ENCODE measurements around the gene CCDC154. TPM values are rescaled to one million over a fixed set of nuclear protein-coding genes. Genes with fewer than 3 reads are reported as not detected.

Gene CCDC154
- total RNA-seq, 2 donors from 2014 or later = 1.3 to 3.6 TPM

DNA sequence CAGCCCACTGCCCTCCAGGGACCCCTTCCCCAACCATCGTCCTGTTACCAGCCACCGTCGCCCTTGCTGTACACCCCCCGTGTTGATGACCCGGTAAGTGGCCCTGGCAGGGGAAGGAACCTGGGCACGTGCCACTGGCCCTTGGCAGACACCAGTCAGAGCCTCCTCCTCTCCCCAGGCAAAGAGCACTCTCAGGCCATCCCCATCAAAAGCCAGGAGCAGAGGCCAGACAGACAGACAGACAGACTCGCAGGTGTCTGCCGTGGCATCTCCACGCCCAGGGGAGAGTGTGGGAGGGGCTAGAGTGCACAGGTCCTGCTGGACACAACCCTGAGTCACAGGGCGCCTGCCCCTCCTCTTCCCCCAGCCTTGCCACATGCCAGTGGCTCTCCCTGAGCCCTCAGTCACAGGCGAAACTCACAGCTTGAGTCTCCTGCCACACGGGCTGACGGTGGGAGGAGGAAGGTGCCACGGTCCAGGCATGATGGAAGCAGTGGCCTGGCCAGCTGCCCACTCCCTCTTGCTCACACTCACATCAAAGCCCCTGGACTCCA, 22.7 kb upstream of the CCDC154 start:
- no peaks in the 10 kb centered on the region for H3K9me3 ChIP-seq (ENCODE audit: control insufficient read depth, low read length, poor library complexity, severe bottlenecking)
- Mint-ChIP-seq H3K4me3 (no peak overlapping the region), H3K27me3 (no peaks in the 10 kb centered on the region), H3K27ac (peak overlapping the region; percentile 70), H3K36me3 (ENCODE audit: low read depth) (no peaks in the 10 kb centered on the region), H3K4me1 (peaks cover 23% of the 10 kb centered on the region)
- no peak for DNase-seq
- no peak for ATAC-seq

DNA sequence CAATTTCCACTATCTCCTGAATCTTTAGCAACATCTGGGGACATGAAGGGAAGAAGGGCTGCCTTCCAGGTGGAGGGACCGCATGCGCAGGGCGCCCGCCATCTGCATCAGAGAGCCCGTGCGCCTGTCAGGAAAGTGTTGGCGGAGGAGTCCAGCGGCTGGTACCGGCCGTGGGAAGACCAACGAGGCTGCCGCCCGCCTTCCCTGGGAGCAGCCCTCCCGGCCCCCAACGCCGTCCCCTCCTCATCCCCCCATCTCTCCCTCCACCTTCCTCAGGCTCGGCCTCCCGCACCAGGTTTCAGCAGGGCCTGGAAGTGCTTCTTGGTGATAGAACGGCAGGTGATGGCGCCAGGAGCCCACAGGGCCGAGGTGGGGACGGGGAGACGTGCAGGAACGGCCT, 21.7 kb upstream of the CCDC154 start:
- H3K9me3 ChIP-seq (ENCODE audit: control insufficient read depth, low read length, poor library complexity, severe bottlenecking) = no peaks in the 10 kb centered on the region
- ATAC-seq (no peak), DNase-seq (peak in 1 of 3 donors; percentile 6)
- Mint-ChIP-seq H3K4me3 (no peak overlapping the region), H3K36me3 (ENCODE audit: low read depth) (no peaks in the 10 kb centered on the region), H3K27me3 (no peaks in the 10 kb centered on the region), H3K4me1 (peaks cover 22% of the 10 kb centered on the region), H3K27ac (no peak overlapping the region)

DNA sequence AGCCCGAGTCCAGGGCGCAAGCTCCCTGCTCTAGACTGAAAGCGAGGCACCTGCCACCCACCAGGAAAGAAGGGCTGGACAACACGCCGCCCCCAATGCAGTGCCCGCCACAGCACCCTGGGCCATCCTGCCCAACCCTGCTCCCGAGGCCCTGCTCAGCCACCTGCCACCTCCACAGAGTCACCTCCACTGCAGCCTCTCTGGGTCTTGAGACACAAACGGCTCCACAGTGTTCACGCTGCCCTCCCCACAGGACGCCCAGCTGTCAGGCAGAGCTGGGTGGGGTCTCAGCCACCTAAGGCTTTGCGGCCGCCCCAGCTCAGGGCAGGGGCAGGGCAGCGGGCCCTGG, 21.2 kb upstream of the CCDC154 start:
- H3K27ac Mint-ChIP-seq = no peak overlapping the region
- no peaks in the 10 kb centered on the region for H3K27me3 Mint-ChIP-seq
- ATAC-seq = no peak
- H3K9me3 ChIP-seq (ENCODE audit: control insufficient read depth, low read length, poor library complexity, severe bottlenecking) = no peaks in the 10 kb centered on the region
- H3K4me1 Mint-ChIP-seq = peaks cover 17% of the 10 kb centered on the region
- peak overlapping the region; percentile 31 for H3K4me3 Mint-ChIP-seq
- H3K36me3 Mint-ChIP-seq (ENCODE audit: low read depth) = no peaks in the 10 kb centered on the region
- peak in 1 of 3 donors; percentile 4 for DNase-seq

DNA sequence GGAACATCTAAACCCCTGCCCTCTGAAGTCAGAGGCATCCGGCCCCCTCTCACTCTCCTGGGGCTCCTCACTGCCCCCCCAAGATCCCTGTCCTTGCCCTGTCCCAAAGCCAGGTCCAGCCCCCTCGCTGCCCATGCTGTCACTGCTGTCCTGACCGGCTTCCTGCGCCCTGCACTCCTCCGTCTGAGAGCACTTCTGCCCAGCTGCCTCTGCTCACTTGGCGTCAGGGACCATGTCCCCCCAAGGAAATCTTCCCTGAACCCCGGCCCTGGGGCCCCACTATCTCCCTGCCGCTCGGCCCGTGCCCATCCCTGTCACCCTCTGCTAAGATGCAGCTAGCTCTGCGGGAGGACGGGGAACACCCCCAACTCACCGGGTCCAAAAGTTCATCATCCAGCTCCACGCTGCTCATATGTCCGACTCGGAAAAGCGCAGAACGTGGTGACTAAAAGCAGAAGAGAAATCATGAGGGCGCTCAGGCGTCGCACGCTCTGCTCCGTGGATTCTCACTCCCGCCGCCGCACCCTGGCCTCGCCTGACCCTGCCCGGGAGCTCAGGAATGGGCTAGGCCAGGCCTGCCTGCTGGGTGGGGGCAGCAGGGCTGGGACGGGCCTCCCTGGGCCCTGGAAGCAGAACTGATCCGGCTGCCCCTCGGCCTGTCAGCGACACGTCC, 20.7 kb upstream of the CCDC154 start:
- Mint-ChIP-seq H3K27me3 (no peaks in the 10 kb centered on the region), H3K27ac (no peak overlapping the region), H3K36me3 (ENCODE audit: low read depth) (no peaks in the 10 kb centered on the region), H3K4me1 (peaks cover 15% of the 10 kb centered on the region), H3K4me3 (no peak overlapping the region)
- no peak for ATAC-seq
- DNase-seq = no peak
- no peaks in the 10 kb centered on the region for H3K9me3 ChIP-seq (ENCODE audit: control insufficient read depth, low read length, poor library complexity, severe bottlenecking)

DNA sequence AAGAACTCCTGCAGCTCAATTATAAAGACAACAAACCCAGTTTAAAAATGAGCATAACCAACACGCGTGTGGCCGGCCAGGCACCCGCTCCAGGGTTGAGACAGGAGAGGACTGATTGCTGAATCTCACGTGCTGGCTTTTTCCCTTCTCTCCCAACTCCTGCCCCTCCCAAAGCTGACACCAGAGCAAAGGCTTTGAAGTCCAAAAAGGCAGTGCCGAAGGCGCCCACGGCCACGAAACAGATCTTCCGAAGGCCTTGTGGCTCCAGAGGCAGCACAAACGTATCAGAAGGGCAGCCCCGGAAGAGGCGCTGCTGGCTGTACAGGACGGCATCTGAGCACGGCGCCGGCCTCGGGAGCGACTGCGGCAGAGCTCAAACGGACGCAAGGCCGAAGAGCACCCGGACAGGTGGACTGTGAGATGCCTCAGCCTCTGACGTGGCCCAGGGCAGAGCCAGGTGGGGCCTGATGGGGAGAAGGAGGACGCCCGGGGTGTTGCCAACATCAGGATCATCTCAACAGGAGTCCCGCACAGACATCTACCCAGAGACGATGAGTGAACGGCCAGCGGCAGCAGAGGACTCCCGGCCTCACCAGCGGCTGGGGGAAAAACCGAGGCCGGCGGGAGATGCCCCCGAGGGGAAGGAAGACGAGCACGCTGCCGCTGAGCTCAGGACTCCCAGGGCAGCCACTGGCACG, 20.0 kb upstream of the CCDC154 start:
- DNase-seq = no peak
- no peaks in the 10 kb centered on the region for H3K36me3 Mint-ChIP-seq (ENCODE audit: low read depth)
- no peak overlapping the region for H3K4me3 Mint-ChIP-seq
- H3K9me3 ChIP-seq (ENCODE audit: control insufficient read depth, low read length, poor library complexity, severe bottlenecking) = no peaks in the 10 kb centered on the region
- no peak for ATAC-seq
- H3K4me1 Mint-ChIP-seq = peaks cover 9% of the 10 kb centered on the region
- H3K27ac Mint-ChIP-seq = no peak overlapping the region
- no peaks in the 10 kb centered on the region for H3K27me3 Mint-ChIP-seq

DNA sequence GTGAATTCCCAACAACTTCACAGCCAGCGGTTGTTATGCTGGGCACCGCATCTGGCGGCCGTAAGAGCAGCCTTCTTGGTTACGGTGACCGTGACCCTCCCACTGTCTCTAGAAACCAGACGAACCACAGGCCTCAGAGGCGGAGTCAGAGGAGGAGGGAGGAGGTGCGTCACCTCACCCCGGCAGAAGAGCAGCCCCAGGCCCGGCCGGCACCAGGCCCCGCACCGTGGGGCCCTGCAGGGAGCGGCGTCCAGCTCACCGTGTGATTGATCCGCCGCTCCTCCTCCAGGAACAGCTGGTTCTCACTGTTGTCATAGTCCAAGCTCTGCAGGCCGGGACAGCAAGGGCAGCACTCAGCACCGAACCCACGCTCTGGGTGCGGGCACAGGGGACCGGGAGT, 16.8 kb upstream of the CCDC154 start:
- H3K27me3 Mint-ChIP-seq = no peaks in the 10 kb centered on the region
- H3K36me3 Mint-ChIP-seq (ENCODE audit: low read depth) = no peaks in the 10 kb centered on the region
- no peaks in the 10 kb centered on the region for H3K9me3 ChIP-seq (ENCODE audit: control insufficient read depth, low read length, poor library complexity, severe bottlenecking)
- no peak overlapping the region for H3K4me3 Mint-ChIP-seq
- H3K4me1 Mint-ChIP-seq = peaks cover 6% of the 10 kb centered on the region
- no peak for DNase-seq
- H3K27ac Mint-ChIP-seq = no peak overlapping the region
- ATAC-seq = no peak

DNA sequence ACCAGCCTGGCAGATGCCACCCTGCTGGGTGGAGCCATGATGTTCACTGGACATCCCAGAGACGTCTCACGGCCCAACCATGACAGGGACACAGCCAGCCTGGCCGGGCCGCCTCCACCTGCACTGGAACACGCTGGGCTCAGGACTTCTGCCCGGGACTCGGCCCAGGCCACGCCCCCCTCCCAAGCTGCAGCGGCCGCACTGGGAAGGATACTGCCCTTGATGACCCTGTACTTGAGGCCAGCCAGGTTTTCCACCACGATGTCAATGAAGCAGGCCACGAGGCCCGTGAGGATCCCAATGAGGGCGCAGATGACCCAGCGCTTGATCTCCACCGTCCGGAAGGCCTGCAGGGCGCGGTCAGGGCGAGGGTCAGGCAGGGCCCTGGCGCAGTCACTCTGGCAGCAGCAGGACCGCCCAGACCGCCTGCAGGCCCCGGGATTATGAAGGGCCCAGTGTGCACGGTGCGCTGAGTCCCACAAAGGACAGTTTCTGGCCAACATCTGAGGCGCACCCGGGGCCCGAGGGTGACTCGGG, 16.3 kb upstream of the CCDC154 start:
- Mint-ChIP-seq H3K4me3 (no peak overlapping the region), H3K4me1 (peaks cover 6% of the 10 kb centered on the region), H3K27ac (no peak overlapping the region), H3K36me3 (ENCODE audit: low read depth) (no peaks in the 10 kb centered on the region), H3K27me3 (no peaks in the 10 kb centered on the region)
- no peaks in the 10 kb centered on the region for H3K9me3 ChIP-seq (ENCODE audit: control insufficient read depth, low read length, poor library complexity, severe bottlenecking)
- DNase-seq = no peak
- no peak for ATAC-seq

DNA sequence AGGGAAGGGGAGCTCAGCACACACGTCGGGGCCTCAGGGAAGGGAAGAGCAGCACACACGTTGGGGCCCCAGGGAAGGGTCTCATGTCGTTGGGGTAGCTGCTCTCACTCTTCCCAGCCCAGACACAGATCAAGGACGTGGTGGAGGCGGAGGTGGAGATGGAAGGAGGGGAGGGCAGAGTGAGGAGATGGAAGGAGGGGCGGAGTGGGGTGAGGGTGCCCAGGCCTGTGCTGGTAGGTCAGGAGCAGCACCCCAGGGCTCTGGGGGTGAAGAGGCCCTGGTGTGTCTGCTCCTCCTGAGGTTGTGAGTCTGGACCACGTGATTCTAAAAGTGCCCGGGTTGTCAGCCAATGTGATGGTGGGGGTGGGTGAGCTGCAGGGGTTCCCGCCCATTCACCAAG, 15.6 kb upstream of the CCDC154 start:
- H3K9me3 ChIP-seq (ENCODE audit: control insufficient read depth, low read length, poor library complexity, severe bottlenecking) = no peaks in the 10 kb centered on the region
- DNase-seq = no peak
- Mint-ChIP-seq H3K27me3 (no peaks in the 10 kb centered on the region), H3K4me1 (peaks cover 6% of the 10 kb centered on the region), H3K27ac (no peak overlapping the region), H3K36me3 (ENCODE audit: low read depth) (no peaks in the 10 kb centered on the region), H3K4me3 (no peak overlapping the region)
- ATAC-seq = no peak

DNA sequence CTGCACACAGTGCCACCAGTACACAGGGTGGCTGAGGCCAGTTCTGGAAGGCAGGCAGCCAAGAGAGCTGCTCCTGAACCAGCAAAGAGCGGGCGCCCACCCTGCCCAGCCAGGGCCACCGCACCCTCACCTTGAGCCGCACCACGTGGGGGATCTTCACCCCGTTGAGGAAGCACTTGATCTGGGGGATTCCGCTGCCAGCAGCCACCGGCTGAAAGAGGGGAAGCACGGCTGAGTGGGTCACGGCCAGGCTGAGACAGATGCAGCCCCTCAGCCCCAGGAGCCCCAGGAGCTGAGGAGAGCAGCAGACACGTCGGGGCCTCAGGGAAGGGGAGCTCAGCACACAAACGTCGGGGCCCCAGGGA, 14.6 kb upstream of the CCDC154 start:
- H3K27me3 Mint-ChIP-seq = no peaks in the 10 kb centered on the region
- H3K9me3 ChIP-seq (ENCODE audit: control insufficient read depth, low read length, poor library complexity, severe bottlenecking) = no peaks in the 10 kb centered on the region
- H3K36me3 Mint-ChIP-seq (ENCODE audit: low read depth) = no peaks in the 10 kb centered on the region
- H3K4me3 Mint-ChIP-seq = no peak overlapping the region
- peaks cover 2% of the 10 kb centered on the region for H3K4me1 Mint-ChIP-seq
- H3K27ac Mint-ChIP-seq = peak overlapping the region; percentile 21
- ATAC-seq (peak; percentile 81), DNase-seq (no peak)

DNA sequence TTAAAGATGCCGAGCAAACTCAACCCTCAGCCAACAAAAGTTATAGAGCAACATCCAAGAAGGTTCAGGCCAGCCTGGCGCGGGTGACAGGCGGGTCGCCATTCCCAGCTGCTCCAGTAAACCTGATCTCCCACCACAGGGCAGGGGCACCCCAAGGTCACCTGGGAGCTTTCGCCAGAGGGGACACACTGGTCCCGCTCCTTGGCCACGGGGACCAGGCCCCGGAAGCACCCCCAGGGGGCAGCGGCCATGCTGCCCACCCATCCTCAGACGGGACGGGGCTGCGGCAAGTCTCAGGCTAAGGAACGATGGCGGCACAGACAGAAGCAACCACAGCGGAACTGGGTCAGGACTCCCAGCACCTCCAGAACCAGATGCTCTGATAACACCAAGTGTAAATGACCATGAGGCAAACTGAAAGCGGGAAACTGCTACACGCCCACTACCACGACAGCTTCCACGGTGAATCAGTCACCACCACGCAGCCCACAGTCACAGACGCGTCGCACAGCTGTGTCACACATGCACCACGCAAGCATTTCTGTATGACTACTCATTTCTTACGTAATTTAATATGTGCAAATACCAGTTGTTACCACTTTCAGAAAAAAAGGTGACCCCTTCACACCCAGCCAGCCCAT, 14.1 kb upstream of the CCDC154 start:
- peak; percentile 52 for ATAC-seq
- no peaks in the 10 kb centered on the region for H3K27me3 Mint-ChIP-seq
- no peak for DNase-seq
- H3K9me3 ChIP-seq (ENCODE audit: control insufficient read depth, low read length, poor library complexity, severe bottlenecking) = no peaks in the 10 kb centered on the region
- H3K4me3 Mint-ChIP-seq = no peak overlapping the region
- no peaks in the 10 kb centered on the region for H3K36me3 Mint-ChIP-seq (ENCODE audit: low read depth)
- H3K27ac Mint-ChIP-seq = peak overlapping the region; percentile 21
- peaks cover 2% of the 10 kb centered on the region for H3K4me1 Mint-ChIP-seq

DNA sequence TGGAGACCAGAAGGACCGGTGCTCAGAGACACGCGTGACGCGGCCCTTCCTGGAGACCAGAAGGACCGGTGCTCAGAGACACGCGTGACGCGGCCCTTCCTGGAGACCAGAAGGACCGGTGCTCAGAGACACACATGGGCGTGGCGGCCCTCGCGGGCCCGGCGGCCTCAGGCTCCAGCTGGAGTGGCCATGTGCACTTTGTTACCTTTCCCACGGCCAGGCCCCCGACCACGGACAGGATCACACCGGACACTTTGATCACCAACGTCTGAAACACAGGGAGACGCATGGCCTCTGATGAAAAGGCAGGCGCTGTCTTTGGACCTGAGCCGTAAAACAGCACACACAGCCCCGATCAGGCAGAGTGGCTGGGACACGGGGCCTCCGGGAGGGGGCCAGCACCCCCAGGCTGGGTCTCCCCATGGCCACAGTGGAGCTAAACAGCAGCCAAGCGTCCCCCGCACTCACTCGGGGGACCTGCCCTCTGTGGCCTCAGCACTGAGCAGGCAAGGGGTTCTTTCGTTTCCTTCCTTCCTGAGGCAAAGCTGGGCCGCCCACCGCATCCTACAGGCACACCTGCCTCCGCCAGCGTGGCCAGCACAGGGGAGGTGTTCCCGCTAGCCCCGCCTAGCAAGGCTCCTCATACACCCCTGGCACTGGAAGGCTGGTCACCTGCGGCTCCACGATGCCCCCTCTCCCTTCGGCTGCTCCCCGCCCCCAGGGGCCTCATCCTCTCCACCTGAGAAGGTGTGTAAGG, 13.3 kb upstream of the CCDC154 start:
- ATAC-seq (no peak), DNase-seq (no peak)
- H3K9me3 ChIP-seq (ENCODE audit: control insufficient read depth, low read length, poor library complexity, severe bottlenecking) = no peaks in the 10 kb centered on the region
- H3K4me3 Mint-ChIP-seq = no peak overlapping the region
- H3K27ac Mint-ChIP-seq = no peak overlapping the region
- H3K36me3 Mint-ChIP-seq (ENCODE audit: low read depth) = no peaks in the 10 kb centered on the region
- peaks cover 2% of the 10 kb centered on the region for H3K4me1 Mint-ChIP-seq
- H3K27me3 Mint-ChIP-seq = no peaks in the 10 kb centered on the region

DNA sequence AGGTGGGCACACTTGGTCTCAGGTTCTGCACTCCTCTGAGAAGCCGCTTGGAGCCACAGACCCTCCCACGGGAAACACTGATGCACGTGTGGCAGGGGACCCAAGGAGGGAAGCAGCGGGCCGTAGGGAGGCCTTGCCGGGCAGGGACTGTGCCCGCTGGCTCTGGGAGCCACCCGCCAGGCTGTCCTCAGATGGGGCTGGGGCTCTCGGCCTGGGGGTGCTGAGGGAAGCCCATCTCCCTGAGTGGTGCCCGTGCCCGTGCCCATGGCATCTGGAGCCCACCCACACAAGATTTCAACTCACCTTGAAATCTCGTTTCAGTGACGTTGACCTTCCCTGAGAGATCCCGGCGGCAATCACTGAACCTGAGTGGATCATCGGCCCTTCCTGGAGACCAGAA, 12.6 kb upstream of the CCDC154 start:
- no peaks in the 10 kb centered on the region for H3K9me3 ChIP-seq (ENCODE audit: control insufficient read depth, low read length, poor library complexity, severe bottlenecking)
- DNase-seq = no peak
- no peaks in the 10 kb centered on the region for H3K4me1 Mint-ChIP-seq
- H3K4me3 Mint-ChIP-seq = no peak overlapping the region
- no peak overlapping the region for H3K27ac Mint-ChIP-seq
- H3K27me3 Mint-ChIP-seq = no peaks in the 10 kb centered on the region
- no peak for ATAC-seq
- no peaks in the 10 kb centered on the region for H3K36me3 Mint-ChIP-seq (ENCODE audit: low read depth)

All from T-helper 17 cell (primary cell).